ENCODE data around the gene GTF3C2.
"Not testable (repeated sequence)": the region's sequence is repeated elsewhere in the genome, so short reads cannot be mapped to it uniquely, and the experiment has no call there.

The GTF3C2 gene

GRCh38 chr2:27304488-27305240 is 51.9 kb downstream of the GTF3C2 start:
- Histone ChIP-seq H3K4me1 (ENCODE audit: insufficient read depth, low read length) (no peaks in the 10 kb centered on the region), H3K9ac (ENCODE audit: low read depth, low read length) (no peak overlapping the region), H3K4me3 (ENCODE audit: low read length) (no peak overlapping the region), H3K27me3 (ENCODE audit: insufficient read depth, low read length) (peaks cover 55% of the 10 kb centered on the region), H3K27ac (ENCODE audit: low read length) (no peak overlapping the region), H3K36me3 (ENCODE audit: insufficient read depth, low read depth, low read length) (no peaks in the 10 kb centered on the region; the same call in 1 of the 2 replicates), H3K9me3 (ENCODE audit: insufficient read depth, low read depth, low read length) (no peaks in the 10 kb centered on the region)

- Histone ChIP-seq H3K9ac (ENCODE audit: low read depth, low read length) (no peak overlapping the region; the same call in 1 of the 2 replicates), H3K27me3 (ENCODE audit: insufficient read depth, low read length) (peaks cover 42% of the 10 kb centered on the region), H3K36me3 (ENCODE audit: insufficient read depth, low read depth, low read length) (no peaks in the 10 kb centered on the region), H3K9me3 (ENCODE audit: insufficient read depth, low read depth, low read length) (no peaks in the 10 kb centered on the region), H3K4me3 (ENCODE audit: low read length) (peak overlapping the region; percentile 30; the same call in 1 of the 2 replicates), H3K27ac (ENCODE audit: low read length) (no peak overlapping the region), H3K4me1 (ENCODE audit: insufficient read depth, low read length) (no peaks in the 10 kb centered on the region)
Measured at GRCh38 chr2:27303093-27304025, 53.2 kb downstream of the GTF3C2 start.

GRCh38 chr2:27300606-27301005 is 56.0 kb downstream of the GTF3C2 start:
- H3K27me3 ChIP-seq (ENCODE audit: insufficient read depth, low read length) = peaks cover 14% of the 10 kb centered on the region
- H3K4me1 ChIP-seq (ENCODE audit: insufficient read depth, low read length); H3K36me3 ChIP-seq (ENCODE audit: insufficient read depth, low read depth, low read length); H3K9ac ChIP-seq (ENCODE audit: low read depth, low read length); H3K27ac ChIP-seq (ENCODE audit: low read length); H3K9me3 ChIP-seq (ENCODE audit: insufficient read depth, low read depth, low read length); H3K4me3 ChIP-seq (ENCODE audit: low read length): not testable (repeated sequence)

GRCh38 chr2:27298391-27299080 is 58.0 kb downstream of the GTF3C2 start:
- Histone ChIP-seq H3K9me3 (ENCODE audit: insufficient read depth, low read depth, low read length) (no peaks in the 10 kb centered on the region), H3K9ac (ENCODE audit: low read depth, low read length) (no peak overlapping the region), H3K4me3 (ENCODE audit: low read length) (no peak overlapping the region), H3K27ac (ENCODE audit: low read length) (no peak overlapping the region), H3K4me1 (ENCODE audit: insufficient read depth, low read length) (no peaks in the 10 kb centered on the region), H3K27me3 (ENCODE audit: insufficient read depth, low read length) (no peaks in the 10 kb centered on the region), H3K36me3 (ENCODE audit: insufficient read depth, low read depth, low read length) (no peaks in the 10 kb centered on the region)

- Histone ChIP-seq H3K4me3 (ENCODE audit: low read length) (no peak overlapping the region), H3K9ac (ENCODE audit: low read depth, low read length) (no peak overlapping the region), H3K27me3 (ENCODE audit: insufficient read depth, low read length) (no peaks in the 10 kb centered on the region), H3K4me1 (ENCODE audit: insufficient read depth, low read length) (no peaks in the 10 kb centered on the region; the same call in 1 of the 2 replicates), H3K27ac (ENCODE audit: low read length) (no peak overlapping the region), H3K9me3 (ENCODE audit: insufficient read depth, low read depth, low read length) (no peaks in the 10 kb centered on the region), H3K36me3 (ENCODE audit: insufficient read depth, low read depth, low read length) (no peaks in the 10 kb centered on the region)
Measured at GRCh38 chr2:27297195-27297594, 59.4 kb downstream of the GTF3C2 start.

- Histone ChIP-seq H3K27me3 (ENCODE audit: insufficient read depth, low read length) (0 out of 2 replicates have a peak, but pooled peaks cover 5% of the 10 kb centered on the region), H3K36me3 (ENCODE audit: insufficient read depth, low read depth, low read length) (no peaks in the 10 kb centered on the region), H3K27ac (ENCODE audit: low read length) (no peak overlapping the region), H3K4me3 (ENCODE audit: low read length) (no peak overlapping the region), H3K4me1 (ENCODE audit: insufficient read depth, low read length) (no peaks in the 10 kb centered on the region; the same call in 1 of the 2 replicates), H3K9me3 (ENCODE audit: insufficient read depth, low read depth, low read length) (no peaks in the 10 kb centered on the region), H3K9ac (ENCODE audit: low read depth, low read length) (no peak overlapping the region)
Measured at GRCh38 chr2:27296481-27296880, 60.1 kb downstream of the GTF3C2 start.

GRCh38 chr2:27294928-27295327 is 61.6 kb downstream of the GTF3C2 start:
- Histone ChIP-seq H3K9ac (ENCODE audit: low read depth, low read length) (no peak overlapping the region), H3K4me3 (ENCODE audit: low read length) (no peak overlapping the region), H3K27me3 (ENCODE audit: insufficient read depth, low read length) (0 out of 2 replicates have a peak, but pooled peaks cover 8% of the 10 kb centered on the region), H3K4me1 (ENCODE audit: insufficient read depth, low read length) (no peaks in the 10 kb centered on the region; the same call in 1 of the 2 replicates), H3K27ac (ENCODE audit: low read length) (no peak overlapping the region), H3K9me3 (ENCODE audit: insufficient read depth, low read depth, low read length) (no peaks in the 10 kb centered on the region), H3K36me3 (ENCODE audit: insufficient read depth, low read depth, low read length) (no peaks in the 10 kb centered on the region)

GRCh38 chr2:27291865-27292264 is 64.7 kb downstream of the GTF3C2 start:
- Histone ChIP-seq H3K36me3 (ENCODE audit: insufficient read depth, low read depth, low read length) (no peaks in the 10 kb centered on the region), H3K27me3 (ENCODE audit: insufficient read depth, low read length) (0 out of 2 replicates have a peak, but pooled peaks cover 8% of the 10 kb centered on the region), H3K9ac (ENCODE audit: low read depth, low read length) (no peak overlapping the region), H3K4me3 (ENCODE audit: low read length) (peak overlapping the region; percentile 8; the same call in 1 of the 2 replicates), H3K4me1 (ENCODE audit: insufficient read depth, low read length) (no peaks in the 10 kb centered on the region; the same call in 1 of the 2 replicates), H3K27ac (ENCODE audit: low read length) (no peak overlapping the region), H3K9me3 (ENCODE audit: insufficient read depth, low read depth, low read length) (no peaks in the 10 kb centered on the region)

- H3K9me3 ChIP-seq (ENCODE audit: insufficient read depth, low read depth, low read length) = no peaks in the 10 kb centered on the region
- no peak overlapping the region for H3K9ac ChIP-seq (ENCODE audit: low read depth, low read length)
- H3K4me1 ChIP-seq (ENCODE audit: insufficient read depth, low read length) = no peaks in the 10 kb centered on the region; the same call in 1 of the 2 replicates
- H3K27me3 ChIP-seq (ENCODE audit: insufficient read depth, low read length) = 0 out of 2 replicates have a peak, but pooled peaks cover 8% of the 10 kb centered on the region
- no peaks in the 10 kb centered on the region for H3K36me3 ChIP-seq (ENCODE audit: insufficient read depth, low read depth, low read length)
- no peak overlapping the region for H3K4me3 ChIP-seq (ENCODE audit: low read length)
- H3K27ac ChIP-seq (ENCODE audit: low read length) = no peak overlapping the region
Measured at GRCh38 chr2:27290549-27290948, 66.0 kb downstream of the GTF3C2 start.

- Histone ChIP-seq H3K27me3 (ENCODE audit: insufficient read depth, low read length) (0 out of 2 replicates have a peak, but pooled peaks cover 8% of the 10 kb centered on the region), H3K9me3 (ENCODE audit: insufficient read depth, low read depth, low read length) (no peaks in the 10 kb centered on the region), H3K4me3 (ENCODE audit: low read length) (no peak overlapping the region), H3K27ac (ENCODE audit: low read length) (no peak overlapping the region), H3K4me1 (ENCODE audit: insufficient read depth, low read length) (no peaks in the 10 kb centered on the region; the same call in none of the 2 replicates), H3K36me3 (ENCODE audit: insufficient read depth, low read depth, low read length) (no peaks in the 10 kb centered on the region), H3K9ac (ENCODE audit: low read depth, low read length) (no peak overlapping the region)
Measured at GRCh38 chr2:27288610-27289009, 68.0 kb downstream of the GTF3C2 start.

- Histone ChIP-seq H3K9ac (ENCODE audit: low read depth, low read length) (no peak overlapping the region), H3K27ac (ENCODE audit: low read length) (no peak overlapping the region), H3K27me3 (ENCODE audit: insufficient read depth, low read length) (peaks cover 22% of the 10 kb centered on the region), H3K4me1 (ENCODE audit: insufficient read depth, low read length) (peaks cover 8% of the 10 kb centered on the region; the same call in 1 of the 2 replicates), H3K4me3 (ENCODE audit: low read length) (no peak overlapping the region), H3K9me3 (ENCODE audit: insufficient read depth, low read depth, low read length) (no peaks in the 10 kb centered on the region), H3K36me3 (ENCODE audit: insufficient read depth, low read depth, low read length) (no peaks in the 10 kb centered on the region)
Measured at GRCh38 chr2:27285481-27285880, 71.1 kb downstream of the GTF3C2 start.
